K562 (cell line): ENCODE results near the gene CLDN10. TPM values are rescaled to one million over a fixed set of nuclear protein-coding genes. Genes with fewer than 3 reads are reported as not detected.

ENCODE experiments used
- ATAC-seq: fragments of 200-7000 bp; cut with Tn5 transposase; 3 replicates; pipeline ENCODE4 v1.9.1; 2020; ENCODE audit warnings: moderate library complexity
- BruUV-seq: library from RNA; stranded (reverse); fragments of 400-500 nt; replicated peaks from 2 replicates; lab custom pipeline; 2021; lab: Mats Ljungman, UMichigan
- CTCF ChIA-PET: fragments of 300-600 bp; formaldehyde crosslinking; extraction: SDS; loops from one replicate; lab custom pipeline; 2021; ENCODE audit warnings: low intra/inter-chr PET ratio; lab: Yijun Ruan, JAX
- POLR2A ChIA-PET: fragments of 300-600, 350-650 bp; sonication (Branson Sonifier 250); formaldehyde crosslinking; extraction: SDS; loops from one replicate; lab custom pipeline; 2021; ENCODE audit warnings: antibody characterized with exemption, inconsistent platforms; lab: Yijun Ruan, JAX
- DNase-seq, 4 experiments: peaks; one replicate each; pipeline versions ENCODE4 v3.0.0 to v3.0.0-alpha.2; 2011 to 2018; ENCODE audit warnings: low spot score in 3 of 4, mixed read lengths in 3 of 4; ENCODE audit errors: extremely low read depth in 1 of 4
- FAIRE-seq: peaks from 2 replicates; lab custom pipeline; 2011; peaks lifted over from hg19 to GRCh38; lab: Jason Lieb, UNC
- H2AFZ ChIP-seq: 2 replicates; pipeline ENCODE4 v1.6.0; 2011; ENCODE audit warnings: low read depth, low read length, control low read depth, inconsistent platforms
- H3K27ac ChIP-seq: fragments of 200-600 bp; 3 replicates; pipeline ENCODE4 v1.8.0; 2011; ENCODE audit warnings: low read depth, mild to moderate bottlenecking, control low read depth, inconsistent platforms, low read length, moderate library complexity, mixed read lengths; ENCODE audit errors: extremely low read depth
- H3K27me3 ChIP-seq, 2 experiments: fragments of 300-600 bp in 1 of 2; 2 replicates in 1 of 2; 3 replicates in 1 of 2; pipeline versions ENCODE4 v1.6.0 to v1.8.0; 2011; ENCODE audit warnings: inconsistent platforms in 2 of 2, low read length in 2 of 2, mild to moderate bottlenecking in 1 of 2, mixed read lengths in 1 of 2, moderate library complexity in 1 of 2; ENCODE audit not compliant: control insufficient read depth in 2 of 2, insufficient read depth in 2 of 2
- H3K36me3 ChIP-seq: fragments of 300-600 bp; 3 replicates; pipeline ENCODE4 v1.8.0; 2011; ENCODE audit warnings: mild to moderate bottlenecking, low read length, inconsistent platforms; ENCODE audit not compliant: control insufficient read depth, insufficient read depth
- H3K4me1 ChIP-seq, 2 experiments: fragments of 200-600 bp in 1 of 2; replicated peaks in 1 of 2; 2 replicates in 1 of 2; 3 replicates in 1 of 2; pipeline versions ENCODE4 v1.5.1 to v1.8.0; 2011; ENCODE audit warnings: inconsistent platforms in 2 of 2, low read length in 2 of 2, mild to moderate bottlenecking in 1 of 2, mixed read lengths in 1 of 2, moderate library complexity in 1 of 2; ENCODE audit not compliant: control insufficient read depth in 2 of 2, insufficient read depth in 2 of 2
- H3K4me2 ChIP-seq: 2 replicates; pipeline ENCODE4 v1.6.1; 2011; ENCODE audit warnings: low read length, control low read depth, inconsistent platforms, mixed read lengths; ENCODE audit not compliant: insufficient read depth
- H3K4me3 ChIP-seq: fragments of 200-600 bp; sonication (generic), shearing (Covaris generic); 2 replicates; pipeline ENCODE4 v1.5.1; 2016; ENCODE audit warnings: control low read depth, inconsistent platforms
- H3K79me2 ChIP-seq: fragments of 200-600 bp; 3 replicates; pipeline ENCODE4 v1.8.0; 2011; ENCODE audit warnings: low read length, inconsistent platforms; ENCODE audit not compliant: control insufficient read depth, insufficient read depth
- H3K9ac ChIP-seq, 2 experiments: 2 replicates each; pipeline versions ENCODE4 v1.6.0 to v1.6.1; 2011; ENCODE audit warnings: low read depth in 2 of 2, low read length in 2 of 2, control low read depth in 1 of 2, inconsistent platforms in 1 of 2, mild to moderate bottlenecking in 1 of 2, mixed read lengths in 1 of 2; ENCODE audit not compliant: insufficient read depth in 1 of 2
- H3K9me1 ChIP-seq: one replicate; pipeline ENCODE4 v1.6.0; 2011; ENCODE audit warnings: inconsistent platforms, mild to moderate bottlenecking, low read length, moderate library complexity; ENCODE audit not compliant: control insufficient read depth, insufficient read depth
- H3K9me3 ChIP-seq: replicated peaks from 2 replicates; pipeline ENCODE4 v1.5.1; 2011; ENCODE audit warnings: low read depth, low read length, inconsistent platforms; ENCODE audit not compliant: control insufficient read depth, insufficient read depth
- H4K20me1 ChIP-seq: replicated peaks from 2 replicates; pipeline ENCODE4 v1.6.1; 2011; ENCODE audit warnings: low read length, inconsistent platforms, mixed read lengths; ENCODE audit not compliant: control insufficient read depth, insufficient read depth
- CC2D1A ChIP-seq: fragments of 450-650 bp; IDR thresholded peaks from 2 replicates; pipeline ENCODE4 v1.6.1; 2017; ENCODE audit warnings: mild to moderate bottlenecking
- GTF2F1 ChIP-seq: IDR thresholded peaks from 2 replicates; pipeline ENCODE4 v1.6.1; 2011; ENCODE audit warnings: low read depth, low read length, improper control_type of control experiment
- KLF13 ChIP-seq: fragments of 450-650 bp; IDR thresholded peaks from 2 replicates; pipeline ENCODE4 v1.6.1; 2016; ENCODE audit warnings: missing genetic modification characterization, low read depth, mild to moderate bottlenecking, missing compliant biosample characterization, moderate library complexity, borderline replicate concordance
- POLR2G ChIP-seq: fragments of 200-400 bp; formaldehyde crosslinking; IDR thresholded peaks from 2 replicates; pipeline ENCODE4 v1.6.1; 2017; ENCODE audit warnings: low read depth, mild to moderate bottlenecking, antibody characterized with exemption, low read length, moderate library complexity
- PTBP1 ChIP-seq: fragments of 200-400 bp; formaldehyde crosslinking; IDR thresholded peaks from 2 replicates; pipeline ENCODE4 v1.6.1; 2017; ENCODE audit warnings: low read depth, low read length
- RBM22 ChIP-seq: fragments of 200-400 bp; formaldehyde crosslinking; IDR thresholded peaks from 2 replicates; pipeline ENCODE4 v1.6.1; 2018; ENCODE audit warnings: low read length, low read depth; ENCODE audit not compliant: poor library complexity, severe bottlenecking
- SPI1 ChIP-seq: IDR thresholded peaks from 2 replicates; pipeline ENCODE4 v1.6.1; 2011; ENCODE audit warnings: low read depth, low read length, control low read depth, borderline replicate concordance
- U2AF1 ChIP-seq: fragments of 200-400 bp; formaldehyde crosslinking; optimal IDR thresholded peaks from 2 replicates; pipeline ENCODE3; 2017; ENCODE audit warnings: mild to moderate bottlenecking, low read depth, low read length, moderate library complexity
- ZKSCAN3 ChIP-seq: fragments of 250-450 bp; sonication (Bioruptor Pico); IDR thresholded peaks from 2 replicates; pipeline ENCODE4 v1.4.0; 2020
- ZNF239 ChIP-seq: fragments of 250-450 bp; sonication (Bioruptor Pico); IDR thresholded peaks from 2 replicates; pipeline ENCODE4 v1.4.0; 2020; ENCODE audit warnings: mild to moderate bottlenecking
- ZNF274 ChIP-seq: IDR thresholded peaks from 2 replicates; pipeline ENCODE4 v1.6.1; 2011; ENCODE audit warnings: low read depth, mild to moderate bottlenecking, low read length, moderate library complexity, borderline replicate concordance
- ZNF644 ChIP-seq: fragments of 200-800 bp; sonication (Bioruptor generic); IDR thresholded peaks from 2 replicates; pipeline ENCODE4 v1.6.1; 2016; ENCODE audit warnings: low read depth, missing genetic modification characterization, missing compliant biosample characterization
- ZNF76 ChIP-seq: fragments of 250-450 bp; sonication (Bioruptor Pico); IDR thresholded peaks from 2 replicates; pipeline ENCODE4 v1.4.0; 2020; ENCODE audit warnings: mild to moderate bottlenecking, moderate library complexity, borderline replicate concordance
- WGBS: fragments of 100-300 bp; shearing (Covaris generic); methylation state at CpG from one replicate; pipeline ENCODE4 v1.1.6; 2016; ENCODE audit warnings: low coverage, mixed read lengths; ENCODE audit not compliant: insufficient coverage; ENCODE audit errors: missing lambda C conversion rate; 5-methylcytosine and 5-hydroxymethylcytosine counted together
- in situ Hi-C: fragments of 300-500 bp; cut with MboI; formaldehyde crosslinking; loops from 4 replicates; pipeline ENCODE4 v1.15.0; 2018; ENCODE audit warnings: inconsistent platforms, mixed read lengths
- intact Hi-C: fragments of 100-400 bp; cut with micrococcal nuclease; formaldehyde crosslinking; loops from 2 replicates; pipeline ENCODE4 v1.14.2; 2022
- polyA plus RNA-seq, 8 experiments: library from polyadenylated mRNA; depleted of rRNA in 4 of 8; stranded (reverse) in 5 of 8; unstranded in 3 of 8; fragments of >200 nt; fragmentation: Nextera tagmentation in 2 of 8; fragmentation: Illumina TruSeq in 1 of 8; extraction: Ambion mirVana in 2 of 8; extraction: Trizol in 1 of 8; gene quantifications; 2 replicates each; pipeline versions ENCODE4 v1.2.1 to v1.2.3, GENCODE V29; 2011 to 2014; ENCODE audit warnings: inconsistent platforms in 1 of 8, missing spikeins in 1 of 8
- total RNA-seq, 7 experiments: library from RNA; depleted of rRNA in 6 of 7; stranded (reverse); fragments of >200 nt in 6 of 7; fragmentation: Illumina TruSeq in 2 of 7; extraction: Trizol in 2 of 7; gene quantifications; 2 replicates each; pipeline versions ENCODE4 v1.2.1 to v1.2.3, GENCODE V29; 2011 to 2021; ENCODE audit warnings: low replicate concordance in 1 of 7
- TF ChIP-seq, protein P1 (sequence below): fragments of 200-800 bp; sonication (Bioruptor generic); IDR thresholded peaks from 2 replicates; pipeline ENCODE4 v1.6.1; 2016; ENCODE audit warnings: missing genetic modification characterization, missing compliant biosample characterization
- TF ChIP-seq, protein P2 (sequence below): IDR thresholded peaks from 3 replicates; pipeline ENCODE4 v1.6.1; 2011; ENCODE audit warnings: borderline replicate concordance, mild to moderate bottlenecking; ENCODE audit not compliant: insufficient read length, insufficient read depth

The CLDN10 gene
- total and polyA plus RNA-seq, 9 of the 15 experiments (the other 6 are each of a cell fraction or from before 2014, with no cell fraction given) = not detected

DNA sequence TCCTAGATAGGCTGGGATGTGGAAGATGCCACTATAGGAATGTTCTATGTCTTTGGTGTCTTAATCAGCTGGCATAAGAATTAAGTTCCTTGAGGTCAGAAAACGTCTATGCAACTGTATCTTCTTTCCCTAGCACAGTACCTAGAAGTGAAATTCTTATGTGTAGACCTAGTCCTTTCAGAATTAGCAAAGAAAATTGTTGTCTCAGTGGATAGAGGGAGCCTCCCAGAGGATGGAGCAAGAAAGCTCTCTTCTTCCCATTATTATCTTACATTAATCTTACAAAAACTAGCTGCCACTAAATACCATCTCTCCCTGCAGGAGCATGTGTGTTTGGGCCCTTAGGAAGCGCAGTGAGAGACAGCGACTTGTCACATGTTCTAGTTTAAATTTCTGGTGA lies 11.6 kb downstream of the CLDN10 start (continued):
- TF ChIP-seq, protein P1, sequence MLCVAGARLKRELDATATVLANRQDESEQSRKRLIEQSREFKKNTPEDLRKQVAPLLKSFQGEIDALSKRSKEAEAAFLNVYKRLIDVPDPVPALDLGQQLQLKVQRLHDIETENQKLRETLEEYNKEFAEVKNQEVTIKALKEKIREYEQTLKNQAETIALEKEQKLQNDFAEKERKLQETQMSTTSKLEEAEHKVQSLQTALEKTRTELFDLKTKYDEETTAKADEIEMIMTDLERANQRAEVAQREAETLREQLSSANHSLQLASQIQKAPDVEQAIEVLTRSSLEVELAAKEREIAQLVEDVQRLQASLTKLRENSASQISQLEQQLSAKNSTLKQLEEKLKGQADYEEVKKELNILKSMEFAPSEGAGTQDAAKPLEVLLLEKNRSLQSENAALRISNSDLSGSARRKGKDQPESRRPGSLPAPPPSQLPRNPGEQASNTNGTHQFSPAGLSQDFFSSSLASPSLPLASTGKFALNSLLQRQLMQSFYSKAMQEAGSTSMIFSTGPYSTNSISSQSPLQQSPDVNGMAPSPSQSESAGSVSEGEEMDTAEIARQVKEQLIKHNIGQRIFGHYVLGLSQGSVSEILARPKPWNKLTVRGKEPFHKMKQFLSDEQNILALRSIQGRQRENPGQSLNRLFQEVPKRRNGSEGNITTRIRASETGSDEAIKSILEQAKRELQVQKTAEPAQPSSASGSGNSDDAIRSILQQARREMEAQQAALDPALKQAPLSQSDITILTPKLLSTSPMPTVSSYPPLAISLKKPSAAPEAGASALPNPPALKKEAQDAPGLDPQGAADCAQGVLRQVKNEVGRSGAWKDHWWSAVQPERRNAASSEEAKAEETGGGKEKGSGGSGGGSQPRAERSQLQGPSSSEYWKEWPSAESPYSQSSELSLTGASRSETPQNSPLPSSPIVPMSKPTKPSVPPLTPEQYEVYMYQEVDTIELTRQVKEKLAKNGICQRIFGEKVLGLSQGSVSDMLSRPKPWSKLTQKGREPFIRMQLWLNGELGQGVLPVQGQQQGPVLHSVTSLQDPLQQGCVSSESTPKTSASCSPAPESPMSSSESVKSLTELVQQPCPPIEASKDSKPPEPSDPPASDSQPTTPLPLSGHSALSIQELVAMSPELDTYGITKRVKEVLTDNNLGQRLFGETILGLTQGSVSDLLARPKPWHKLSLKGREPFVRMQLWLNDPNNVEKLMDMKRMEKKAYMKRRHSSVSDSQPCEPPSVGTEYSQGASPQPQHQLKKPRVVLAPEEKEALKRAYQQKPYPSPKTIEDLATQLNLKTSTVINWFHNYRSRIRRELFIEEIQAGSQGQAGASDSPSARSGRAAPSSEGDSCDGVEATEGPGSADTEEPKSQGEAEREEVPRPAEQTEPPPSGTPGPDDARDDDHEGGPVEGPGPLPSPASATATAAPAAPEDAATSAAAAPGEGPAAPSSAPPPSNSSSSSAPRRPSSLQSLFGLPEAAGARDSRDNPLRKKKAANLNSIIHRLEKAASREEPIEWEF (CRISPR knock-in tag) = no peak
- TF ChIP-seq CC2D1A = no peak

DNA sequence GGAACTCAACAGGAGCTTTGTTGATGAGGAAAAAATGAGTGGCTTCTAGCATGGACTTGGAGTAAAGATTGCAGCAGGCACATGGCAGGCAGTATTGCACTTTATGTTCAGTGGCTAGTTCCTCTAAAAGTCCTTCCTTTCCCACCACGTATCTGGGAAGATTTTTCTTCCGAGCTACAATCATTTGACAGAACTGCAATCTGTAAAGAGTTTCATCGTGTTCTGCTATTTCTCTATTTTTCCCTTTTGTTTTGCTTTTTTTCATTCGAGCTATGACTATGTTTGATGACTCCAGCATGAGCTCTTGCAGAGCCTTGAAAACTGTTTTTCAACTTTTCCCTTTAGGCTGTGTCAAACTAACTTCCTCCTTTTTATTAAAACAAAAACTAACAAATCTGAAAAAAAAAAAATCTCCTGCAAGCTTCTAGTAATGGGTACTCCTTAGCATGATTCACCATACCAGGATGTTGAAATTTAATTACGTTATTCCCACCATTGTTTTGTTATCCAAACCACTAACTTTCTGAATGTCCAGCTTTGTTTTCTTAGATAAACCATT lies 12.3 kb downstream of the CLDN10 start:
- Histone ChIP-seq H3K27me3 (peaks cover 0 to 3% of the 10 kb centered on the region in 2 experiments; a peak in 1 of 5 replicates), H2AFZ (no peak overlapping the region), H3K4me2 (no peak overlapping the region), H3K9me3 (no peaks in the 10 kb centered on the region), H3K79me2 (no peaks in the 10 kb centered on the region), H3K9ac (no peak overlapping the region), H3K9me1 (no peaks in the 10 kb centered on the region), H3K27ac (no peak overlapping the region), H3K4me1 (no peaks in the 10 kb centered on the region), H3K4me3 (no peak overlapping the region), H3K36me3 (no peaks in the 10 kb centered on the region), H4K20me1 (no peaks in the 10 kb centered on the region)
- TF ChIP-seq ZNF274 (no peak), U2AF1 (no peak), ZNF644 (tag) (no peak), SPI1 (no peak), ZNF239 (CRISPR knock-in tag) (no peak), KLF13 (no peak), PTBP1 (no peak), RBM22 (no peak), POLR2G (no peak), GTF2F1 (no peak), ZKSCAN3 (CRISPR knock-in tag) (no peak), ZNF76 (CRISPR knock-in tag) (no peak)
- TF ChIP-seq, protein P2, sequence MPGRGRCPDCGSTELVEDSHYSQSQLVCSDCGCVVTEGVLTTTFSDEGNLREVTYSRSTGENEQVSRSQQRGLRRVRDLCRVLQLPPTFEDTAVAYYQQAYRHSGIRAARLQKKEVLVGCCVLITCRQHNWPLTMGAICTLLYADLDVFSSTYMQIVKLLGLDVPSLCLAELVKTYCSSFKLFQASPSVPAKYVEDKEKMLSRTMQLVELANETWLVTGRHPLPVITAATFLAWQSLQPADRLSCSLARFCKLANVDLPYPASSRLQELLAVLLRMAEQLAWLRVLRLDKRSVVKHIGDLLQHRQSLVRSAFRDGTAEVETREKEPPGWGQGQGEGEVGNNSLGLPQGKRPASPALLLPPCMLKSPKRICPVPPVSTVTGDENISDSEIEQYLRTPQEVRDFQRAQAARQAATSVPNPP = no peak
- no peak for FAIRE-seq
- ChIA-PET POLR2A (interaction anchor here (0.7 to 1.1 kb wide), 2 partner anchors 9 to 16 kb away, joined by 3 read pairs; no protein-coding TSS in a partner anchor), CTCF (no interaction called here)
- intact Hi-C loops (no loop called here), in situ Hi-C loops (no loop called here)
- no TSS peak for BruUV-seq
- ATAC-seq = no peak
- DNase-seq = no peak
- WGBS = 0% methylated on average over 5 of the region's 5 CpGs
